ENCODE results near the gene NIM1K.
"Not testable (repeated sequence)": the region's sequence is repeated elsewhere in the genome, so short reads cannot be mapped to it uniquely, and the experiment has no call there.

Gene NIM1K

DNA sequence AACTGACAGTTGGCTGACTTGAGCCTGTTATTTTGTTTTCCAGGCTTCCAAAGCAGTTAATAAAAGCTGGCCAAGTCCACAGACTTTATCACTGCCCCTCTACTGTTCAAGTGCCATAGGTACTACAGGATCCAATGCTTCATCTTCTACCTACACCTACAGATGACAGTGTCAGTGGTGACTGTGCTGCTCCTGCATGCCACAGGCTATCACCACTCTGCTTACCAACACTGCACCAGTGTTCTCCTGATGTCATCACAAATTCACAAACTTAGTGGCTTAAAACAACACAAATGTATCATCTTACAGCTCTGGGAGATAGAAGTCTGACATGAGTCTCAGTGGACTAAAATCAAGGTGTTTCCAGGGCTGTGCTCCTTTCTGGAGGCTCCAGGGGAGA, 94.6 kb downstream of the NIM1K start:
- DNase-seq: no peak

DNA sequence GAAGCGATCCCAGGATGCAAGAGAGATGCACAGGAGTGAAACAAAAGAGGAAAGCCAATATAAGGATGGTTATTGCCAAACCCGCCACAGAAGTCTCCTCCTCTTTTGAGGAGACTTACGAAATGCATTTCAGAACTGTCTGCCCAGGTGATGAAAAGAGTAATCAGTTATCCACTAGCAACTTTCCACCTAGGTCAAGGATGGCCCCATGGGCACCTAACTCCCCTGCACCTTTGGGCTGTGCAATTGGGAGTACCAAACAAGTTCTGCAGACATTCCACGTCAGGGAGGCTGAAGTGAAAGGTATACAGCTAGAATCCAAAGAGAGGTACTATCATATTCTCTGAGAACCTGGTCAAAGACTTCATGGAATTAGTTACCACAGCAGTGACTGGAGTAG, 95.5 kb downstream of the NIM1K start:
- no peak for DNase-seq

DNA sequence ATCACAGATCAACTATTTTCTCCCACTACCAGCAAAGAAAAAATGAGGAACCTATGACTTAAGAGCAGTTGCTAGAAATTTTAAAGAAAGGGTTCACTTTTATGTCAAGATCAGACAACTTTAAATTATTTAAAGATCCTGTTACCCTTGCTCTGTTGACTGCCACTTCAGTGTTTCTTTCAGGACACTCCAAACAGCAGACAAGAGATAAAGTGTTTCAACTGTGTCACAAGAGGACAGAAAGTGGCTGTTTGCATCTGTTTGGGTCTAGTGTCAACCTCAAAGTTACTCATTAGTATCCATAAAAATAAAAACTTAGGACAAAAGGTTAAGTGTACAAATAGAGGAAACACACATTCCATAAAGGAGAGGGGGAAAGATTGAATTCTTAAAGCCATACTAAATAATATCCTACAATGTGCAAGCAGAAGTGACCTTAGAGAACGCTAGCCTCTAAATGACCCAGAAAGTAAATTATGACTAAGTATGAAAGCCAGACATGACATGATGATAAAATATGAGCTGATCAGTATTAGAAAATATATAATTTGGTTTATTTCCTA, 96.3 kb downstream of the NIM1K start:
- DNase-seq: no peak

DNA sequence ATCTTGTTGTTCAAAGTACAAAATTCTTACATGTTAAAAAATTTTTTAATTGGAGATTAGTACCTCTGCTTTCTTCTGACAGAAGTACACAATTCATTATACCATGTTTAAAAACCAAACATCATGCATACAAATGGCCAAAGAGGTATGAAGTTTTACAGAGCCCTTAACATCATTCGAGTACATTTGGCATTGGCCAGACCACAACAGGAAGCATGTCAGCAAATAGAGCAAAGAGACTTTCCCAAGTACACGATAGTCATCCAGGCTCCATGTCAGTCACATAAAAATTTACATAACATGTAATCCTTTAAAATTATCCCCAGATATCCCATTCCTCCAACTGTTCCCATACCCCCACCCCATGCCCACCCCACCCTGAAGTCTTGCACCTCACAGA, 98.7 kb downstream of the NIM1K start:
- no peak for DNase-seq

DNA sequence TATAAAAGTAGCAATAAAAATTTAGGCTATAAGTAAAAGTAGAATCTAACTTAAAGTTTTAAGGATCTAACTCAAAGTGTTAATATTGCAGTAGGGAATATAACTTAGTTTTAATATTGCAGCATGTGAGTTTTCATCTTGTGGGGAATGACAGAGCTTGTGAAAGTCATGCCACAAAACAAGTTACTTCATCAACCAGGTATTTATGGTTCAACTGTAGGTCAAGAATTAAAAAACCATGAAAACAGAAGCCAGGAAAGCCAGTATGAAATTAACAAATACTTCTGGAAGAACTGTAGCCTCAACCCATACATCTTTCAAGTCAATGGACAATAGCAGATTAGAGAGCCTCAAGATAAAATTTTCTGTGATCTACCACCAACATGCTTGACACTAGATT, 102.2 kb downstream of the NIM1K start:
- DNase-seq: no peak

DNA sequence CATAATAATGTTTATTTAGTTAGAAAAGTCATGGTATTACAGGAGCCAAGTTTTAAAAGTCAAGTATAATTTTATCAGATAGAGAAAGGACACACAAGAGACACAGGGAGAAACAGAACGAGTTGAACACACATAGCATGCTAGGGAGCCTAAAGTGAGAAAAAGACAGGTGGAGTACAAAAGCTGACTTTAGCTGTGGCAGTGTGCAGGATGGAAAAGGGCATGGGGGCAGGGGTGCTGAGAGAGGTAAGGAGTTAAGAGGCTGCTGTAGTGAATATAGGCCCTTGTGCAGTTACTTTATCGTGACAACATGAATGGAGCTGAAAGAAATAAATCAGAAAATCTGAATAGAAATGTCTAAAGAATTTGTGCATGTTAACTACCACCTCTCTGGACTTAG, 103.2 kb downstream of the NIM1K start:
- no peak for DNase-seq

DNA sequence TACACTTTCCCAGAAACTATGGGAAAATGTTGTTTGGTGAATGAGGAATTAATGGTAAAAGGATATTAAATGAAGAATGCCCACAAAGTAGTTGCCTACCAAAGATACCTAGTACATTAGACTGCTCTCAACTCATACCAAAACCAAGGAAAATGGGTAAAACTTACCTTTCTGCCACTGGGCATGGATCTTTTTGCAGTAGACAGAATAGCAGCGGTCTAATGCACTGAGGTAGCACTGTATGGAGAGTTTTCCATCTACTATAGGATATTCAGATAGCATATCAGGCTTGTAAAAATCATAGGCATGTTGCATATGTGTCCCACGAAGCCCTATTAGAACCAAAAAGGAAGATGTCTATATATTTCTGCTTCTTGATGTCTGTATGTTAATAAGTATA, 104.8 kb downstream of the NIM1K start:
- DNase-seq: no peak

DNA sequence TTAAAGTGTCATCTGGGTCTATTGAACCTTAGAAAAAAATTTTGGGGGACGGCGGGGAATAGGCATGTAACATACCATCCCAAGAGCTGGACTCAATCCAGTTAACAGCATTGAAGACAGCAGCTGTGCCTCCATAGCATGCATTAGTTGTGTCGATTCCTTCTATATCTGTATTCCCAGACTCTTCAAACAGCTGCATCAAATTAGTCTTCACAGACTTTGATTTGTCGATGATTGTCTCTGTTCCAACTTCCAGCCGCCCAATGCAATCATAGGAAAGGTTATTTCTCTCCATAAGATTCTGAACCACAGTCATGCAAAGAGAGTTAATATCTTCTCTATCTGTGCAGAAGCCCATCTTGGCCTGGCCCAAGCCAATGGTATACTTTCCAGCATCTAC, 106.4 kb downstream of the NIM1K start:
- no peak for DNase-seq

DNA sequence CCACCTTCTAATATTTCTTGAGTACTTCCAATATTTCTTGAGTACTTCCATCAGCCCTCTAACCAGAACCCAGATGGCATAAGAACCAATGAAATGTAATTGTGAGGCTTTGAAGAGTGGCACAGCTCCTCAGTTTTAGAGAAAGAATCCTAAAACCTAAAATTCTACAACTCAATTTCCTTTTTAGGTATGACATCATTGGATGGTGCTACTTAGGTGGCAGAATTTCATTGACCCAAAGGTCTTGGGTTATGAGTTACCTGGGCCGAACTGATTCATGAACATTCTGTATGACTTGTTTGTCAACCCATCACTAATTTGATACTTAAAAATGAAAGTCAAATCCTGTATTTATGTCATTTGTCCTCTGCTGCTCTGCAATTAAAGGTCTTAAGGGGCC, 108.1 kb downstream of the NIM1K start:
- no peak for DNase-seq

DNA sequence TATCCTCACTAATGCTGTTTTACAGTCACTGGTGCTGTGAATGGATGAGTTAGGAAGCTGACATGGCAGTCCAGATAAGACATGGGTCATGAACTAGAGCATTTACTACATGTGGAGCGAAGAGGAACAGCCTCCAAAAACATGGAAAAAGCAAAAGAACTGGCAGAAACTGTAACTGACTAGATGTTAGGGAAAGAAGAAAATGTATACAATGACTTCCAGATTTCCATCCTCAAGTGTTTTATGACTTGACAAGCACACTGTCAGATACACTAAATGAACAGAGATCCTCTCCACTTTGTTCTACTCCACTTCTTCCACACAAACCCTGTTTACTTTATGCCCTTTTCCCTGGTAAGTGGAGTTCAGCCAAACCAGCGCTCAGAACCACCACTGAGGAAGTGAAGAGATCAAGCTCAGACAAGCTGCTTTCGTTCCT, 109.6 kb downstream of the NIM1K start:
- DNase-seq: no peak

DNA sequence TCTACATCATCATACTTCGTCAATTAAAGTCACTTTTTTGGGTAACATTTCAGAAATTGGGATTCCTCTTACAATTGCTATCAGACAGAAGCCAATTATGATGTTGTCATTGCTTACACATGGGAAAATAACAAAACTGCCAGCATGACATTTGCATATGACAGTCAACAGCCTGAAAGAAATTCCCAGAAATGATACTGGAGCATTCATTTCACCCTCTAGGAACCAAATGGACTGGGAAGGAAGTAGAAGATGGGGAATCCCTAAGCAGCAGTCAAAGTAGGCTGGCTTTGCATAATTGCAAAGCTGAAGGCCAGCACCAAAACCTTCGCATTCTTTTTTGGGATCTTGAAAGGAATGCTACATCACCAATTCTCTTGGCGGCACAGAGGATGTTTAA, 110.5 kb downstream of the NIM1K start:
- DNase-seq: no peak

DNA sequence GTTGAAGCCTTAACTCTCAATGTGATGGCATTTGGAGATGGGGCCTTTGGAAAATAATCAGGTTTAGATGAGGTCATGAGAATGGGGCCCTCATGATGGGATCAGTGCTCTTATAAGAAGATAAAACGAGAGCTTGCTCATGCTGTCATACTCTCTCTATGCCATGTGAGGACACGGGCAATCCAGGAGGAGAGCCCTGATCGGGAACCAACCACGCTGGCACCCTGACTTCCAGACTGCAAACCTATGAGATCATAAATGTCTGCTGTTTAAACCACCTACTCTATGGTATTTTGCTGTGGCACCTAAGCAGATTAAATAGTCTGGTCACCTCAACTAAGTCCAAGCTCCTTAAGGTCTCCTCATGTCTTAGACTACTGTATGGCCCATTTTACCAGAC, 111.2 kb downstream of the NIM1K start:
- DNase-seq: no peak

DNA sequence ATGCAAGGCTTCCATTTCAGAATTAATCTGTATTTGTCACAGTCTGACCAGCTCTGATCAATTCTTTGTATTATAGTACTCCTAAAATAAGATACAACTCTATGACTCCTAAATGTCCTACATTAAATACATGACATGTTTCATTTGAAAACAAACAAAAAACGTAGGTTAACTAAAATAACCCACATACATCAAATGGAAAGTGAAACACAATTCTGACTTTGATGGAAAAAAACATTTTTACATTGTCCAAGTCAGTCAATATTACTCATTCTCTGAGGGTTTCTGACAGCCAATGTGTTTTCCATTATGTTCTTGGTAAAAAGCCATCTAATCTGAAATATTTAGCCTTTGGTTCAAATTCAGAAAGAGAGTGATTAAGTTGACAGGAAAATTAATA, 112.5 kb downstream of the NIM1K start:
- no peak for DNase-seq

DNA sequence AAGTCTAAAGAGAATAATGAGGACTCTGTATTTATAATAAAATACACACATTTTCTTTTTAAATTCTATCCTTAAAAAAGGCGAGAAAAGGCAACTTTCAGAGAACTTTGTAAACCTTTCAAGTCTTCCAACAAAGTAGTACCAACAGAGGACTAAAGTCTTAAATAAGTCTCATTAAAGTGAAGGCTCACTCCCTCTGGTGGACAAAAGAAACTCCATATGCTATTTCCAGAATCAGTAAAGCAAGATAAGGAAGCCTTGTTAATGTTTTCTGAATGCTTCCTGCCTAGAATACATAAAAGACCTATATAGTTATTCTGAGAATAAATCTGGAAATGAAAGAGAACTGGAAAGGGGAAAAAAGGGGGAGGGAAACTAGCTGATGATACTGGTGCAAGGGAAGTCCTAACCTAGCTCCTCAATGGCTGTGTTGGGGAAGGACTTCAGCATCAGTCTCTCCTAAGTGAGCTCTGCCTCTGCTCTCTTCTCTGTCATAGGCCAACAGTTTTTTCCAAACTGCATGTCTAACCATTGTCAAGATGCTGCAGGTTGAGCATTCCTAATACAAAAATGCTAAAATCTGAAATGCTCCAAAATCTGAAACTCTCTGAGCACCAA, 114.0 kb downstream of the NIM1K start:
- peak; percentile 31 to 78 for DNase-seq

DNA sequence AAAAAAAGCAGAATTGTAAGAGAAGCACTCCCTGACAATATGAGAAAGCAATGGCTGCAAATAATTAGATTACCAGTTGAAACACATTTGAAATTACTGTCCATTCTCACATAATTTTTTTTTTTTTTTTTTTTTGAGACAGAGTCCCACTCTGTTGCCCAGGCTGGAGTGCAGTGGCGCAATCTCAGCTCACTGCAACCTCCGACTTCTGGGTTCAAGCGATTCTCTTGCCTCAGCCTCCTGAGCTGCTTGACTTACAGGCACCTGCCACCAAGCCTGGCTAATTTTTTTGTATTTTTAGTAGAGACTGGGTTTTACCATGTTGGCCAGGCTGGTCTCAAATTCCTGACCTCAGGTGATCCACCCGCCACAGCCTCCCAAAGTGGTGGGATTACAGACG, 114.9 kb downstream of the NIM1K start:
- not testable (repeated sequence) for DNase-seq

DNA sequence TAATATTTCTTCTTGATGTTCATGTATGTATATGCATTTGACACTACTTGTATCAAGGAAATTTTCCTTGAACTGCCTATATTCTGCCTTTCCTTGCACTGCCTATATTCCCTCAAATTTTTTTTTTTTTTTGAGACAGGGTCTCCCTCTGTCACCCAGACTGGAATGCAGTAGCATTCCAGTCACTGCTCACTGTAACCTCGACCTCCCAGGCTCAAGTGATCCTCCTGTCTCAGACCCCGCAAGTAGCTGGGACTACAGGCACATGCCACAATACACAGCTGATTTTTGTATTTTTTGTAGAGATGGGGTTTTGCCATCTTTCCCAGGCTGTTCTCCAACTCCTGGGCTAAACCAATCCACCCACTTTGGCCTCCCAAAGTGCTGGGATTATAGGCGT, 117.1 kb downstream of the NIM1K start:
- DNase-seq: no peak

DNA sequence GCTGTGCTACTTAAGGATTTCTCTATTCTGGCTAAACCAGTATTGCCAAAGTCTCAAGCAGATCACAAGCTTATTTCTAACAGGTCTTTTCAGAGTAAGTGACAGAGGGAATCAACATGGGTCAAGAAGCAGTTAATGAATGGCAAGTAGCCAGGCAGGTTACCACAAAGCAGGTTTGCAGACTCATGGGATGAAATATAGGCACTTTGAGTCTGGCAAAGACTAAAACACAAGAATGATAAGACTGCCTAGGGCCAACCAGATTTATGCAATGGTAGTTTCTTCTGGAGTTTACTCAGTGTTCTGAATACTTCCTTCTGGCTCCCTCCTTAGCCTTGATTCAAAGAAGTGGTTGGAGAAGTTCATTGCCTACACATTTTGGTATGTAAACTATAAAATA, 117.6 kb downstream of the NIM1K start:
- no peak for DNase-seq

DNA sequence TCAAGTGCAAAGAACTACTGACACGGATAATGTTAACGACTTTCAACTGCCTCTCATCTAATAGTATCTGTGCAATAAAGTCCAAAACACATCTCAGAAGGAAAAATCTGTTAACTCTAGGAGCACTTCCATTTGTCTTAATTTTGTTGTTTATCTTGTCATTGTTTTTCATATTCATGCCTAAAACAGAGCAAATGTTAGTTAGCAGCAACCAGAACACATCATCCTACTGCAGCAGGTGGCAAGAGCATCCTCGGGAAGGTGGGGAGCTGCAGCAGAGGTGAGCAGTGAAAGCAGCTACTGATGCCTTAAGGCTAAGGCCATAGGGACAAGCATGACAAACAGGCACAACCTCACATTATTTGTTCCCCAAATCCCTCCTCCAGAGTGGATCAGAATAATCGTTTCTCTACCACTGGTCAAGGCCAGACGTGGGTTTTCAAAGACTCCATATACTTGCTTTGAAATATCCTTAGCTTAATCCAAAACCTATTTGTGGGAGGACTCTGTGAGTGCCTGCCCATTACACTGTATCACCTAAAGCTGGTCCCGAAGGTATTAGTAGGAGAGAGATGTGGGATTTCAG, 120.1 kb downstream of the NIM1K start:
- no peak for DNase-seq

DNA sequence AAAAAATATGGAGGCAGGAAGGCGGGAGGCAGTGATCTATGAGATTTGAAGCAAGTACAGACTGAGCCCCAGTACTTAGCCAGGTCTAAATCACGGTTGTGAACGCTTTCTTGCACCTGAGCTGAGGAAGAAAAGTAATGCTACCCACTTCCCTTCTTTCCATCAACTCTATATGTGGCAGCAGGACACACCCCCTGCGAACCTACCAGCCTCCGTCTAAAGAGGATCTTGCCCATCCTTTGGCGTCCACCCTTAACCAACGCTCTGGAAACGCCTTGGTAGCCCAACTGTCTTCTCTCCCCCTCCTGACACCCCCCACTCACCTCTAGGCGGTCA, 120.6 kb downstream of the NIM1K start:
- DNase-seq: peak in 1 of 2 experiments; percentile 65

DNA sequence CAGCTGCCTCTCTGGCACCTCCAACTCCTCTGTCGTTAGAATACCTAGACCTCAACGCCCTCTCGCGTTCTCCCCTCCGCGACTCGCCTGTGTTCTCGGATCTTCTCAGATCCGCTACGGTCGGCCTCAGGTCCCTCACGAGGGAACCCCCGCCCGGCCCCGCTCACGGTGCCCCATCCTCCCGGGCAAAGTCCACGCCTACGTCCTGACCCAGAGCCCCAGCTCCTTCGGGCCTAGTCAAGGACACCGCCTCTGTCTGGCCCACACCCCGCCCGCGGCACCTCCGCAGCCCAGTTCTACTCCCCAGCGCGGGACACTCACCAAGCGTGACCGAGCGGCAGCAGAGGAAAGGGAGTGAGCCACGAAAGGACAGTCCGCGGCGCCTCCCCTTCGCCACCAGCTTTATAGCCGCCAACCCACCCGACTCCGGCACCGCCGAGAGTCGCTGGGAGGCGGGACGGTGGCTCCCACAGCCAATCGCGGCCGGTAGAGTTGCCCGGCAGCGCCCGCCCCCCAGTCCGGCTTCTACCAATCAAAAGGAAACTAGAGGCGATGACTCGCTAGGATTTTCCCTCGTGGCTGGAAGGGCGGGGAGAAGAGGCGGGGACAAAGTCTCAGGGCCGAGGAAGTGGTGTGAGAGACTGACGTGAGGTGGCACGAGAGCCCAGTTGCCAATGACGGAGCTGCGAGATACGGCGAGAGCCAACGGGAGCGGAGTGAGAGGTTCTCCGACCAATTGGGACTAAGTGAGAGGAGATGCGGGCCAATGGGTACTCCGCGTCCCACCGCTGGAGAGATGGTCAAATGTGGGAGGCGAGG, 121.2 kb downstream of the NIM1K start, which contains the start of gene HMGCS1:
Gene HMGCS1 (minus strand): TSS at position 378 of the 819 bp plus-strand sequence. CDS start 14,447 bp downstream, outside the sequence.
- DNase-seq: peak; percentile 100

DNA sequence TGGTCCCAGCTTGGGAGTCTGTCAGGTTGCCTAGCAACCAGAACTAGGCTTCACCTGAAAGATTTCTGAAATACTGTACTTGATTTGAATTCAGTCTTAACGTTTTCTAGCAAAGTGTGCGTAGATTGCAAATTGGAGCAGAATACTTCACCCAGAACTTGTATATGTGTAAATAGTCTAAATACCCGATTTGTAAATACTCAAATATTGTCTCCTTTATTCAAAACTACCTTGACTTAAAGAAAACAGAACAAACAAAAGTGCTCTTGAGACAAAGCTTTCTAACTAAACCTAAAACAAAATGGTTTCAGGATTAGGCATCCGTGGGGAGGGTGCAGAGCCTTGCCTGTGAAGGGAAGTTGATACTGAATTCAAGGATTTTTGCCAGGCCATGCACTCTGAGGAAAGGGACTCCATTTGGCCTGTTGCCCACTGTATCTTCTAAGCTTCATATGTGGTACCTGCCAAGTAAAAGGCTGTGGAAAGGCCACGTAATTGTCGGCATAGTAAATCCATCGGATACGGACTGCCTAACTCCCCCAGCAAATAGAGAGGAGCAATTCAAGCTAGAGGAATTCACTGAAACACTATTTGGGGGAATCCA, 121.9 kb downstream of the NIM1K start:
- peak in 1 of 2 experiments; percentile 74 for DNase-seq

DNA sequence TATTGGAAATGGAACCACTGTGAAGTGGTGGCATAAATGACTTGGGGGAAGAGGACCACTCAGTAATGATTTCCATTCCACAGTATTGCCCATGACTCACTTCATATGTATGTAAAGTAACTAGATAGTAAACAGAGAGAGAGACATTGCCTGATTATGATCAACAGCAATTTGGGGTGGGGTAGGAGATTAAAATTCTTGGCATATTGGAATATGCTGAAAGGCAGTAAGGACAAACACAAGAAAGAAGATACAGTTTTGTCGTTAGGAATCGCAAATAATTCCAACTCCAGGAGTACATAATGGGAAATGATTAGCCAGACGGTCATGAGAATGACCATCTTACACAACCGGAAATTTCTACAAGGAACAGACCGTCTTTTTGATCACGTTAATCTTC, 122.7 kb downstream of the NIM1K start:
- DNase-seq: no peak

DNA sequence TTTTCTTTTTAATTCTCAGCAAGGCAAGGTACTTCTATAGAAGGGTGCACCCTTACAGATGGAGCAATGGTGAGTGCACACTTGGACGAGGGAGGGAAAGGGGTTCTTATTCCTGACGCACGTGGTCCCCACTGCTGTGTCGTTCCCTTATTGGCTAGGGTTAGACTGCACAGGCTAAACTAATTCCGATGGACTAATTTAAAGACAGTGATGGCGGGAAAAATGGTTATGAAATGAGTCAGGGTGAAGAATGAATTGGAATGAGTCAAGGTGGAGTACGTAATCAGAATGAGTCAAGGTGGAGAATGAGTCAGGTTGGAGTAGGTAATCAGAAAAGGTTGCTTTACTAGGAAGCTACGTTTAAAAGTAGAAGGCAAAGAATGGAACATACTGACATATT, 123.2 kb downstream of the NIM1K start:
- no peak for DNase-seq

DNA sequence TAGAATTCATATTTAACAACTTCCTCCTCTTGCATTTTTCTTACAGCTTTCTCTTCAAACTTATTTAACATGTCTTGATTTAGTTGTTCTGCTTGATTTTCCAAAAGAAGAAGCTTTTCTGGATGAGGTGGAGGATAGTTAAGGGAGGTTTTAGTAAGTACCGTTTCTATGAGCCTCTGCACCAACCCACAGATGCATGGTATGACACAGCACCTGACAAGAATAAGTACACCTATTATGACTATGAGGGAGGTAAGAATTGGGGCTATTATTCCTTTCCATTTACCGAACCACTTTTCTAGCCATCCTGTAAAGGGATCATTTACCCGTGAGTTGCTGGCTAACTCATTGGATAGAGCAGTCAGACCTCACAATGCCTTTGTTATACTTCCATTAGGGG, 123.7 kb downstream of the NIM1K start:
- DNase-seq: no peak
